Germinal center (tissue), 1 donor: ENCODE data around the gene TLR3.

Source experiments
- DNase-seq: peaks from one replicate; pipeline ENCODE4 v3.0.0; 2012; ENCODE audit warnings: mixed read lengths, low spot score

TLR3 gene

GRCh38 chr4:186105647-186106321, 36.8 kb downstream of the TLR3 start:
- peak; percentile 9 for DNase-seq

DNA sequence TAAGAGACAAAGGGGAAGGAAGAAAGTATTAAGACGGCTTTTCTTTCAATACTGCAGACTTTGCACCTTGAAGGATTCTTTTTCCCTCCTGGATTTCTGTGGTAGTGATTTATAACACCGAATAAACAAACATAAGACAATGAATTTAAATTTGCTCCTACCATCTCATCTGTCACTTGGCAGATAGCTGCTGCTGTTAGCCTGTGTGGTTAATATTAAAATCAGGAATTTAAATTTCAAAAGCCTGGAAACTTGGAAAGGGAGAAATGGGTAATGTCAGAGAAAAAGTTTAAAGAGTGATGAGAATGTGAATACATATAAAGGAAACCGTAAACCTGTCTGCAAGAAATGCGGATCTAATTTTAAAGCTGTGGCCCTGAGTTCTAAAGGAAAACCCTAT, 39.0 kb downstream of the TLR3 start:
- DNase-seq: no peak

DNA sequence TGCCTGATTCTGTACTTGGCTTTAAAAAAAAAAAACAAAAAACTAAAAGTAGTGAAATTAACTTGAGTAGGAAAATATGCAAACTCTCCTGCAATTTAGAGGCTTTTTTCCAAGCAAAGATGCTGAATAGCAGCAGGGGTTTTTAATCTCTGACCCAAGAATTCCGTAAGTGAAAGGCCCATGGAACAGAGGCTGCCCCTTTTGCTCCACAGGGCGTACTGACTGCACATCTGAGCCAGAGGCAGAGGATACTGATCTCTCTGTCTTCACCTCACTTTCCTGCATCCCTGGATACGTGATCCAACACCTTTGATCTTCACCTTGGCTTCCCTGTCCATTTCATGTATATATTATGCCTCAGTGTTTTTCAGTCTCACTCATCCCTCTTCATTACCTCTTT, 39.4 kb downstream of the TLR3 start:
- no peak for DNase-seq

GRCh38 chr4:186109245-186109644, 40.3 kb downstream of the TLR3 start:
- DNase-seq: no peak

DNA sequence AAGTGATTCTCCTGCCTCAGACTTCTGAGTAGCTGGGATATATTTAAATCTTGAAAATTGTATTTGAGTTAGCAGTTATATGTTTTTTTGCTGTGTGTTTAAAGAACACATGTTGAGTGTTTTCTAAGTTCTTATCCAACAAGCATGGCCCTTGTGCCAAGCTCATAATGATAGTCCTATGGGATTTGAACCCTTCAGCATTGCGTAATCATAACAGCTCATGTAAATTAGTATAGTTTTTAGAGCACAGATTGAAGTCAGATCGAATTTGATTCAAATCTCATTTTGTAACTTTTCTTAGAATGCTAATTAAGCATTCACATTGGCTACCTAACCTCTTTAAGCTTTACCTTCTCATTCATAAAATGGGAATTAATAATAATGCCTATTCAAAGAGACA, 47.7 kb downstream of the TLR3 start:
- DNase-seq: no peak

GRCh38 chr4:186118582-186118981, 49.6 kb downstream of the TLR3 start:
- no peak for DNase-seq

- no peak for DNase-seq
Measured at GRCh38 chr4:186121057-186121456, 52.1 kb downstream of the TLR3 start.

DNA sequence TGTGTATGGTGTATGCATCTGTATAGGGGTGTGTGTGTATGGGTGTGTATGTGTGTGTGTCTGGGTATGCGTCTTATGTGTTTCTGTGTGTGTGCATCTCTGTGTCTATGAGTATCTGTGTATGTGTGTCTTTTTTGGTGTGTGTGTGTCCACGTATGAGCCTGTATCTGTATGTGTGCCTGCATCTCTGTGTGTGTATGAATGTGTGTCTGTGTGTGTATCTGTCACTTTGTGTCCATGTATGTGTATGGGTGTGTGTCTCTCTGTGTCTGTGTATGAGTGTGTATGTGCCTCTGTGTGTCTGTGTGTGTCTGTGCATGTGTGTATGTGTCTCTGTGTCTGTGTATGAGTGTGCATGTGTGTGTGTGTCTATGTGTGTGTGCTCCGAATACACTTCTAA, 59.9 kb downstream of the TLR3 start:
- DNase-seq: no peak

DNA sequence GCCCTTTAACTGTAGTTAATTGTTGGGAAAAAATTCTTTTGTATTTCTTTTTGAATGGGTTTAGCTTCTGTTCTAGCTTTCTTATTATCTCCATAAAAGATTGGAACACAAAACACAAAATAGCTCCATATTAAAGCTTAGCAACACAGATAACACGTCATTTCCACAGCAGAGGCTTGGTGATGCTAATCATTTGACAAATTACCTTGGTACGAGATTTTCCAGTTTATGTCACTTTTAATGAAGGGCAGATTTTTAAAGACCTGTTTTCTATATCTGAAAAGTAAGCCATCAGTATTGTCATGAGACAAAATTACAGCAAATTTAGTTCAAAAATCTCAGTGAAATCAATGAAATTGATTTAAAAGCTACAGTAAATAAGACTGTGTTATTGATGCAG, 63.0 kb downstream of the TLR3 start:
- no peak for DNase-seq

- no peak for DNase-seq
Measured at GRCh38 chr4:186132577-186133242, 63.8 kb downstream of the TLR3 start.

DNA sequence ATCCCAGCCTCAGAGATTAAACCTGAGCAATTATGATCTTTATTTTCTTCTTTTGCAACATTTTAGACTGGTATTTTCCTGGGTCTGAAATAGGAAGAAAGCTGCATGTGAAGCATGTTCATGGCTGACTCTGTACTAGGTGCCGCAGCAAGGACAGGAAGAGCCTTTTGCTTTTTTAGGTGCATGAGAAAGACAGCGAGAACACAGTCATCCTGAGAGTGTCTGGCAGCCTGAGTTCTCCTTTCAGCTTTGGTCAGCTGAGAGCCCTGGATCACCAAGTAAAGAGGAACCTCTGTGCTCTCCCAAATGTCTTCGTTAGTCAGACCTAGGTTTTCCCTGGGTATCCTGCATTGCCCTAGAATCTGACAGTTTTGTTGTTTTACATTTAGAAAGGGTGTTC, 65.3 kb downstream of the TLR3 start:
- peak; percentile 23 for DNase-seq

GRCh38 chr4:186134861-186135260, 65.9 kb downstream of the TLR3 start:
- no peak for DNase-seq

- DNase-seq: no peak
Measured at GRCh38 chr4:186137196-186137794, 68.3 kb downstream of the TLR3 start.
